ENCODE results near the gene RNF133.

RNF133 gene

GRCh38 chr7:122699017-122699416 lies at the start of gene RNF133:
Gene RNF133 (minus strand): TSS chr7:122699117. CDS start chr7:122698918, 199 bp downstream.
- no peak for DNase-seq (ENCODE audit: low spot score)

GRCh38 chr7:122748195-122748594 lies 49.3 kb upstream of the RNF133 start:
- no peak for DNase-seq (ENCODE audit: low spot score)

GRCh38 chr7:122746948-122747347 lies 48.0 kb upstream of the RNF133 start:
- no peak for DNase-seq (ENCODE audit: low spot score)

- no peak for DNase-seq (ENCODE audit: low spot score)
Measured at GRCh38 chr7:122743211-122743610, 44.3 kb upstream of the RNF133 start.

GRCh38 chr7:122738947-122739346 lies 40.0 kb upstream of the RNF133 start:
- no peak for DNase-seq (ENCODE audit: low spot score)

GRCh38 chr7:122736183-122736582 lies 37.3 kb upstream of the RNF133 start:
- no peak for DNase-seq (ENCODE audit: low spot score)

GRCh38 chr7:122727759-122728158 lies 28.8 kb upstream of the RNF133 start:
- no peak for DNase-seq (ENCODE audit: low spot score)

GRCh38 chr7:122727354-122727753 lies 28.4 kb upstream of the RNF133 start:
- no peak for DNase-seq (ENCODE audit: low spot score)

- no peak for DNase-seq (ENCODE audit: low spot score)
Measured at GRCh38 chr7:122726881-122727280, 28.0 kb upstream of the RNF133 start.

GRCh38 chr7:122724366-122724765 lies 25.4 kb upstream of the RNF133 start:
- DNase-seq (ENCODE audit: low spot score), result no peak

- DNase-seq (ENCODE audit: low spot score), result no peak
Measured at GRCh38 chr7:122719010-122719578, 20.2 kb upstream of the RNF133 start.

GRCh38 chr7:122717356-122718089 lies 18.6 kb upstream of the RNF133 start:
- DNase-seq (ENCODE audit: low spot score), result no peak

GRCh38 chr7:122715183-122715582 lies 16.3 kb upstream of the RNF133 start:
- DNase-seq (ENCODE audit: low spot score), result no peak

GRCh38 chr7:122710916-122711315 lies 12.0 kb upstream of the RNF133 start:
- no peak for DNase-seq (ENCODE audit: low spot score)

GRCh38 chr7:122709930-122710646 lies 11.2 kb upstream of the RNF133 start:
- DNase-seq (ENCODE audit: low spot score), result no peak

GRCh38 chr7:122706836-122707235 lies 7.9 kb upstream of the RNF133 start:
- no peak for DNase-seq (ENCODE audit: low spot score)

- no peak for DNase-seq (ENCODE audit: low spot score)
Measured at GRCh38 chr7:122702872-122703510, 4.1 kb upstream of the RNF133 start, which contains the start of gene RNF148. Gene RNF148 (minus strand): TSS chr7:122702922. CDS start chr7:122702750, 172 bp downstream.

GRCh38 chr7:122695816-122696215 lies 3.1 kb downstream of the RNF133 start:
- DNase-seq (ENCODE audit: low spot score), result no peak

GRCh38 chr7:122694697-122695096 lies 4.2 kb downstream of the RNF133 start:
- no peak for DNase-seq (ENCODE audit: low spot score)

GRCh38 chr7:122692769-122693309 lies 6.1 kb downstream of the RNF133 start:
- DNase-seq (ENCODE audit: low spot score), result no peak

- no peak for DNase-seq (ENCODE audit: low spot score)
Measured at GRCh38 chr7:122691569-122692235, 7.2 kb downstream of the RNF133 start.
